SH-SY5Y (cell line): ENCODE data around the gene FKBP5.

Experiments used
- GATA2 ChIP-seq: IDR thresholded peaks from 2 replicates; pipeline ENCODE4 v1.6.1; 2011; ENCODE audit warnings: mild to moderate bottlenecking, low read depth, low read length
- GATA3 ChIP-seq: IDR thresholded peaks from 2 replicates; pipeline ENCODE4 v1.6.1; 2011; ENCODE audit warnings: low read depth, mild to moderate bottlenecking, low read length, moderate library complexity

DNA sequence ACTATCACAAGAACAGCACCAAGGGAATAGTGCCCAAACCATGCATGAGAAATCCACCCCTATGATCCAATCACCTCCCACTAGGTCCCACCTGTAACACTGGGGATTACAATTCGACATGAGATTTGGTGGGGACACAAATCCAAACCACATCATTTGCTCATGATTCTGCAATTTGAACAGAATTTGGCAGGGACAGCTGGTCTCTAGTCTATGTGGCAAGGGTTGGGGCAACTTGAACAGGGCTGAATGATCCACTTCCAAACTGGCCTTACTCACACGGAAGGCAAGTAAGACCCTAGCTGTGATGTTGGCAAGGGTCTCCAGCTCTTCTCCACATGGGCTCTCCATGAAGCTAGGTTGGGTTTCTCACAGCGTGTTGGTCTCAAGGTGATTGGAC, 10.1 kb upstream of the FKBP5 start:
- TF ChIP-seq GATA2 (no peak), GATA3 (no peak)
